GM08714 (cell line): ENCODE measurements around the gene PUDP.
"Not testable (repeated sequence)": the region's sequence is repeated elsewhere in the genome, so short reads cannot be mapped to it uniquely, and the experiment has no call there.

Experiments used
- H3K4me3 ChIP-seq: fragments of 200-500 bp; sonication (Bioruptor generic); 2 replicates; pipeline ENCODE4 v1.5.1; 2014; ENCODE audit warnings: mild to moderate bottlenecking, low read length, inconsistent platforms
- ZNF274 ChIP-seq: IDR thresholded peaks from 2 replicates; pipeline ENCODE4 v1.6.1; 2012; ENCODE audit warnings: mild to moderate bottlenecking, low read depth, low read length

Gene PUDP

DNA sequence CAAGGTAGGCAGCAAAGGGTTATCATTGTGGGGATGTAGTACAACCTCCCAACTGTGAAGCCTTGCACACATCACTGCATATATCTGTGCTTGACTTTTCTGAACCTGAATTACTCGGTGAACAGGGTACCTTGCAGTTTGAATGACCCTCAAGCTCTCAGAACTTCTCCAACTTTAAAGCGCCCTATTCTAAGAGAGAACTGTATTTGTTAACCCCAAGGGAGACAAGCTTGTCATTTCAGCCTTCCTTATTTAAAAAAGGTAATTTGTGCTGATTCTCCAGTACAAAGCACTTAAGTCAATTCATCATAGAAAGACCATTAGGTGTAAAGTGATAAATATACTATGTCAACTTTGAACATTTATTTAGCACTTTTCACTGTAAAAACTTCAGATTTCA, 122.5 kb downstream of the PUDP start:
- no peak overlapping the region for H3K4me3 ChIP-seq
- no peak for TF ChIP-seq ZNF274

DNA sequence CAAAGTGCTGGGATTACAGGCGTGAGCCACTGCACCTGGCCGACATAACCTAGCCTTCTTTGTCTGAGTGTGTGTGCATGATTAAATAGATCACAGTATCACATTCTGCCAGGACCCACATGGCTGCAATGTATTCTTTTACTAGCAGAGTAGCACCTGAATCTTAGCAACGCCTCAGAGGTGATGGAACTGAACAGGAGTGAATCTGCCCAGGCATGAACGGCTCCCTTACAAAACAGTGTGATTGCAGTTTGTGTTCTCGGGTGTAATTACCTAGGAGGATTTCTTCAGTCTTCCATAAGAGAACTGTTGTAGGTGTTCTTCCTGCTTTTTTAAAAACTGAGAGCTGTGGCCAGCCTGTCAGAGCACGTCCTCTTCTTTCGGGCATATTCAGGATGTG, 123.1 kb downstream of the PUDP start:
- no peak overlapping the region for H3K4me3 ChIP-seq
- no peak for TF ChIP-seq ZNF274

DNA sequence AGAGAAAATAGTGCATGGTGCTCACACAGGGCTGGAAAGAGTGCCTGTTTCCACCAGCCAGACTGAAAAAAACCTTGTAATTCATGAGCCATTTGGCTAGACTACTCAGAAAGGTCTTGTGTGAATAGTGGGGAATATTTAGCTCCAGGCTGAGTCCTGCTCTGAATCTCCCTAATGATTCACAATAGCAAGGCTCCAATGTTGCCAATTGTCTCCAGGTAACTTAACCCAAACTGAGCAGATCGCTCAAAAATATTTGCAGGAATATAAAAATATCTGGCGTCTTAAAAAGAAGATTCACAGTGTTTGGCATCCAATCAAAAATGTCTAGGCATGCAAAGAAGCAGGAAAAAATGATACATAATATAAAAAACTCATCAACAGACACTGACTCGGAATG, 125.0 kb downstream of the PUDP start:
- H3K4me3 ChIP-seq = not testable (repeated sequence)

GRCh38 chrX:7021991-7022390, 126.0 kb downstream of the PUDP start:
- H3K4me3 ChIP-seq = no peak overlapping the region
- TF ChIP-seq ZNF274 = no peak

- no peak overlapping the region for H3K4me3 ChIP-seq
- no peak for TF ChIP-seq ZNF274
Observed at GRCh38 chrX:7019555-7019954, 128.4 kb downstream of the PUDP start.

DNA sequence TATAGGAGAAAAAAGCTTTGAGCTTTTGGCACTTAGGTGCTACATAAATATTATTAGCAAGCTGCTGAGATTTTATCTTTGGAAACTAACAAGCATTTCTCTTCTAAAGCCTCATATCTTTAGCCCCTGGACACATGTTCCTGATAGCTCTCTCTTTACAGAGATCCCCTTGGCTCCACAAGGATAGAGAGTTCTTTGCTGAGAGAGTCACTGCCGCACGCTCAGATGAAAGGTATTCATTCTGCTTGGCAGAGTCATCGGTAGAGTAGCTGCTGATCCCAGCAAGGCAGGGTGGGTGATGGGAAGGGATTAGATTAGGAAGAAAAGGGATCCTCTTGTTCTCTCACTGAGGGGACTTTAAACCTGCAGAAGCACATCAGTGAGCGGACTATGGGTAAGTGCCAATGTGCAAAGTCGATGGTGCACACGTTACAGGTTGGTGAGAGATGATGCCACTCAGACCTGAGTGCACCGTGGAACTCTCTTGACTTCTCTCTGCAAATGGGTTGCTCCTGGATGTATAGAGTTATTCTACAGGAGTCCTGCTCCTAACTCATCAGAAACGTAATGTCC, 135.6 kb downstream of the PUDP start:
- not testable (repeated sequence) for H3K4me3 ChIP-seq

GRCh38 chrX:7010897-7011296, 137.1 kb downstream of the PUDP start:
- H3K4me3 ChIP-seq = not testable (repeated sequence)

DNA sequence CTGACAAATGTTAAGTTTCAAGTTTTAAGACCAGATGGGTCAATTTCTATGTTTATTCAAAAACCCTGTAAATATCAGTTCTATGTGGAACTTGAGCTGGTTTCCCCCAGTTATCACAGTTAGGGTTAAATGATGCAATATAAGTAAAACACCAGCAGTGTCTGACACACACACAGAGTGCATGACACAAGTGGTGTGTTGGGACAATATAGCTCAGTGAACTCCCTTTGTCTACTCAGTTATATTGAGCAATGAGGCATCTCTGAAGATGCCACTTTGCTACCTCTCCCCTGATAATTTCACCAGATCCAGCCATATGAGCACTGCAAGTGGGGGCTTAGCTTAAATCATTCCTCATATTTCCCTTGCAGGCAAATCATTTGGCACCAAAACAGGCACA, 140.6 kb downstream of the PUDP start:
- H3K4me3 ChIP-seq = not testable (repeated sequence)
